ENCODE results near the gene TRIM28.

The TRIM28 gene

DNA sequence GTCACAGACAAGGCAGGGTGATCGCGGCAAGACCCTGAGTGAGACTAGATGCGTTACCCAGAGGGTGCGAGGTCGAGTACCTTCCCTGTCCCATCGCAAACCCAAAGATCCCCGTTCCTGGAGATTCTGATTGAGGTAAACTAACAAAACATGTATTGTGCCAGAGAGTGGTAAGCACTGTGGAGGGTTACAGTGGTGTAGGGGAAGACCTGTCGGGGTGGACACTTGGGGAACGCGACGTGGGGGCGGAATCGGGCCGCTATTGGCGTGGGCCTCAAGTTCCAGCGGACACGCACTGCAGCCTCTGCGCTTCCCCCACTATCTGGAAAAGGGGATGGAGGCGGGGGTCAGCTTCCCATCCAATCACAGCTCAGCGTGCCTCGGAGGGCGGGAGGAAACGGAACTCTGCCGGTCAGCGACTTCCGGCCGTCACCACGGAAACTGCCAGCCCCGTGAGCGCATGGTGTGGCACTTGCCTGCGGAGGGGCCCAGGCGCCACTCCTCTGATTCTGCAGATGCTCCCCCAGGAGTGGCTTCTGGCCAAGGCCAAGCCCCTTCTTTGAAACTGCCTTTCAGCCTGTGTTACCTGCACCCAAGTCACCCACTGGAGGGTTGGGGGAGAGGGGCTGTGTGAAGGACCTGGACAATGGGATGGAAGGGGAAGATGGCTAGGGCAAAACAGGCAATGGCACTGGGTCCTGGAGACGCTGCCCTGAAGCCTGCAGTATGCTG, 15.6 kb downstream of the TRIM28 start:
- in situ Hi-C loops (cut with MboI; ENCODE audit: low sequenced_read_pairs): no loop called here

GRCh38 chr19:58560007-58560887, 16.4 kb downstream of the TRIM28 start:
- in situ Hi-C loops (cut with MboI; ENCODE audit: low sequenced_read_pairs): no loop called here

GRCh38 chr19:58560921-58561320, 17.1 kb downstream of the TRIM28 start:
- in situ Hi-C loops (cut with MboI; ENCODE audit: low sequenced_read_pairs): no loop called here

- in situ Hi-C loops (cut with MboI; ENCODE audit: low sequenced_read_pairs): no loop called here
Observed at GRCh38 chr19:58561373-58562121, 17.7 kb downstream of the TRIM28 start.

GRCh38 chr19:58562122-58563033, 18.5 kb downstream of the TRIM28 start:
- in situ Hi-C loops (cut with MboI; ENCODE audit: low sequenced_read_pairs): no loop called here

GRCh38 chr19:58563034-58563573, 19.2 kb downstream of the TRIM28 start:
- in situ Hi-C loops (cut with MboI; ENCODE audit: low sequenced_read_pairs): no loop called here

DNA sequence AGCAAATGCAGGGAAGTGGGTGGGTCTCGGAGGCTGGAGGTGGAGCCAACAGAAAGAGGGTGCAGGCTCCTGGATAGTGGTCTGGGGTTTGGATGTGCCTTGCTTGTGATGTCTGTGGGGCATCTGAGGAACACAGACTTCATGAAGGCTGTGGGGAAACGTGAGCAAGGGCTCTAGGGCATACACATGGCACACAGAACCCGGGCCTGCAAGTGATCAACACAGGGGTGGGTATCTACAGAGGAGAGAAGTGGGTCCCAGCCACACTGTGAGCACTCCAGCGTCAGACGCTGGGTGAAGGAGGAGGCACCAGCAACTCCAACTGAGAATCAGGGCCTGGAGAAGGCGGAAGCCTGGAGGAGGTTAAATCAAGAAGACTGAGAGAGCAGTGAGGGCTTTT, 20.0 kb downstream of the TRIM28 start:
- in situ Hi-C loops (cut with MboI; ENCODE audit: low sequenced_read_pairs): no loop called here

- in situ Hi-C loops (cut with MboI; ENCODE audit: low sequenced_read_pairs): no loop called here
Observed at GRCh38 chr19:58566989-58567388, 23.1 kb downstream of the TRIM28 start.

DNA sequence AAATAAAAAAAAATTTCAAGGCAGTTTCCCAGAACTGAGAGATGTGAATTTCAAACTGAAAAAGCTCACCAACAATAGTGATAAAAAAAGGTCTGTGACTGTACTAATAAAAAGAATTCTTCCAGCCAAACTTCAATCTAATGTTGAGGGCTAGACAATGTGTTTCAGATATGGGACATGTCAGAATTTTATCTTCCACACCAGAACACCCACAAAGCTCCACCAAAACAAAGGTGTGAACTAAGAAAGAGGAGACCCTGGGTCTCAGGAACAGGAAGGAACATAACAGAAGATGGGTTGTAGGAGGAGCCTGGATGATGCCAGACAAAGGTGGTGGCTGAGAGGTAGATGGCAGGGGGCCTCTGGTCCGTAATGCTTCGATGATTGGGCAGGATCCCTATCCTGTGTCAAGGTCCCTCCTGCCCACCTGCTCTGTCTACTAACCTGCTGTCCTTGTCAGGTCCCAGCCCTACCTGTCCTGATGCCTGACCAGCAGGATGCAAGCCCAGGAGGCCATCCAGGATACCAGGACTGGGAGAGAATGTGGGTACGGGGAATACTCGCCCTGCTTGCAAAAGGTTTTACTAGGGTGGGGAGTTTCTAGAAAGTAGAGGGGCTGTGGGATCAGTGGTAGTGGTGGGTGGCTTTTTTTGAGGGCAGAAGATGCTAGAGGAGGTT, 24.7 kb downstream of the TRIM28 start:
- in situ Hi-C loops (cut with MboI; ENCODE audit: low sequenced_read_pairs): no loop called here

GRCh38 chr19:58569191-58569942, 25.5 kb downstream of the TRIM28 start:
- in situ Hi-C loops (cut with MboI; ENCODE audit: low sequenced_read_pairs): no loop called here

GRCh38 chr19:58569943-58570670, 26.2 kb downstream of the TRIM28 start:
- in situ Hi-C loops (cut with MboI; ENCODE audit: low sequenced_read_pairs): no loop called here

DNA sequence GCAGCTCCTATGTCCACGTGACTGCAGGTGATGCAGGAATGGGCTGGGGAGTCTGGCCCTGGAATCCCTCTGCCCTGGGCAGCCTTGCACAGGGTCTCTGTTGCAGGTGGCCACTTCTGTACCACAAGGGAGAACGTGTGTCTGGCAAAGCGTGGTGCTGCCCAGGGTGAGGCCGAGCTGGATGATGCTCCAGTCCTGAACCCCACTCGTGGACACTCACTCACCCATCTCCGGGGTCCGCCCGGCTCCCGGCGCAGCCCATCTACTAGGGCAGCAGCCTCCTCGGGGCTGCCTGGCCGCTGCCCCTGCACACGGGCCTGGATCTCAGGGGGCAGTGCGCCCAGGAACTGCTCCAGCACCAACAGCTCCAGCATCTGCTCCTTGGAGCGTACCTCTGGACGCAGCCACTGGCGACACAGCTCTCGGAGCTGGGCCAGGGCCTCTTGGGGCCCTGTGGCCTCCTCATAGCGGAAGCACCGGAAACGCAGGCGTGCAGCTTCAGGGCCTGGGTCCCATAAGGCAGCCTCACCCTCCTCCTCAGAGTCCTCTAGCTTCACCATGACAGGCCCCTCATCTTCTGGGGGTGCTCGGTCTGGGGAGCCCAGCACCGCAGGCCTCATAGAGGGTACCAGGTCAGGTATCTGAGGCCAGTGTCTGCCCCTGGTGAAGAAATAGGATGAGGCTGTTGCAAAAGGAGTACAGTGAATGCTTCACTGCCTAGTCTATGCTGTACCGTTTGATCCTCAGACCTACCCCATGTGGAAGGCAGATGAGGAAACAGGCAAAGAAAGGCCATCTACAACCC, 27.1 kb downstream of the TRIM28 start:
- in situ Hi-C loops (cut with MboI; ENCODE audit: low sequenced_read_pairs): no loop called here

DNA sequence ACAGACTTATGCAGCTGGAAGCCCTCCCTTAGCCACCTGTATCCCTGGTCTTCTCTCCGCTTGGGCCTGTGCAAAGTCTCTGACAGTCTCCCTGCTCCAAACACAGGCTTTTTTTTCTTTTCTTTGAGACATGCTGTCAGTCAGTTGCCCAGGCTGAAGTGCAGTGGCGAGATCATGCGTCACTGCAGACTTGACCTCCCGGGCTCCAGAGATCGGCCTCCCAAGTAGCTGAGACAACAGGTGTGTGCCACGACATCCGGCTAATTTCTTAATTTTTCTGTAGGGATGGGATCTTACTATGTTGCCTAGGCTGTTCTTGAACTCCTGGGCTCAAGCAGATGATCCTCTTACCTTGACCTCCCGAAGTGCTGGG, 27.7 kb downstream of the TRIM28 start:
- in situ Hi-C loops (cut with MboI; ENCODE audit: low sequenced_read_pairs): no loop called here

DNA sequence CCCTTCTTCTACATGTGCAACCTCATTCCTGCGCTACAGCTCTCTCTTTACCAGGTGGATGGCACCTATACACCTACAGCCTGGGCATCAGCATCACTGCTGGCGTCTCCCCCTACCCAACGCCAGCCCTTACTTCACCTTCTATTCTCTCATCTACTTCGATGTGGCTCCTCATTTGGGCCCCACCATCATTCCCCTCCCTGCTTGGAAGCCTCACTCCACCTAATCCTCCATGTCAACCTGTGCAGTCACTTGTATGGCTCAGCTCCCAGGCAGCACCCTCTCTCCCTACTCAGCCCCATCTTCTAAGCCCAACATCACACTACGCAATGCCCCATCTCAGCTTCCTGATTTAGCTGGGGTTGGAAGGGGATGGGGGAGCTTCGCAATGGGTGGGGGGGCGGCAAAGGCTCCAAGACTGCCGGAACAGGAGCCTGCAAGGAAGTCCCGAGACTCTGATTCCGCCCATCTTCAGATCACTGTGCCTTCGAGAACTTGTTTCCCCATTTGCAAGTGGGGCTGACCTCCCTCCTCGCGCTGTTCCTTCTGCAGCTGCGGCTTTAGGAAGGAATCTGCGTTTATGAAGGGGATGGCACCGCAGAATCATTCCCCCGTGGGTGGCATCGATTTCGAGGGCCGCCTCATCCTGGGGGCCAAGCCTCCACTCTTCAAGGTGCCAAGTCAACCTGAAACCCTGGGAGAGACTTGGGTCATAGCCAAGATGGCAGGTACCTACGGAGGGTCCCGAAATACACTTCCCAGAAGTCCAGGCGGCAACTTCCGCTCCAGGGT, 28.4 kb downstream of the TRIM28 start:
- in situ Hi-C loops (cut with MboI; ENCODE audit: low sequenced_read_pairs): no loop called here

- in situ Hi-C loops (cut with MboI; ENCODE audit: low sequenced_read_pairs): no loop called here
Observed at GRCh38 chr19:58572818-58573657, 29.2 kb downstream of the TRIM28 start, which contains the start of gene MZF1. Gene MZF1 (minus strand): TSS chr19:58573335. CDS start chr19:58571389, 1,946 bp downstream.

Data from HL-60/S4 treated with phorbol 12-myristate 13-acetate at 8.2 ng/mL for 4 days and 3 days (cell line).